Right lobe of liver (tissue), 4 donors: ENCODE data around the gene AURKAIP1.

ENCODE experiments used
- POLR2A ChIP-seq: fragments of 450-650 bp; IDR thresholded peaks from one replicate; pipeline ENCODE4 v1.6.1; 2017; ENCODE audit warnings: antibody characterized with exemption, mild to moderate bottlenecking
- TF ChIP-seq, protein P1 (sequence below), 4 donors: fragments of 200-600 bp in 3 of 4; fragments of 450-650 bp in 1 of 4; IDR thresholded peaks; one replicate each; pipeline versions ENCODE4 v1.5.1 to v1.8.0; 2016 to 2022; ENCODE audit warnings: antibody characterized with exemption in 4 of 4, mild to moderate bottlenecking in 2 of 4
- donor health status: DM: no; HTN: no; CAD: no.
- donor health status: DM: no; HTN: no; CAD: no.
- donor health status: DM: no; HTN: yes; CAD: no.

- TF ChIP-seq, protein P1, sequence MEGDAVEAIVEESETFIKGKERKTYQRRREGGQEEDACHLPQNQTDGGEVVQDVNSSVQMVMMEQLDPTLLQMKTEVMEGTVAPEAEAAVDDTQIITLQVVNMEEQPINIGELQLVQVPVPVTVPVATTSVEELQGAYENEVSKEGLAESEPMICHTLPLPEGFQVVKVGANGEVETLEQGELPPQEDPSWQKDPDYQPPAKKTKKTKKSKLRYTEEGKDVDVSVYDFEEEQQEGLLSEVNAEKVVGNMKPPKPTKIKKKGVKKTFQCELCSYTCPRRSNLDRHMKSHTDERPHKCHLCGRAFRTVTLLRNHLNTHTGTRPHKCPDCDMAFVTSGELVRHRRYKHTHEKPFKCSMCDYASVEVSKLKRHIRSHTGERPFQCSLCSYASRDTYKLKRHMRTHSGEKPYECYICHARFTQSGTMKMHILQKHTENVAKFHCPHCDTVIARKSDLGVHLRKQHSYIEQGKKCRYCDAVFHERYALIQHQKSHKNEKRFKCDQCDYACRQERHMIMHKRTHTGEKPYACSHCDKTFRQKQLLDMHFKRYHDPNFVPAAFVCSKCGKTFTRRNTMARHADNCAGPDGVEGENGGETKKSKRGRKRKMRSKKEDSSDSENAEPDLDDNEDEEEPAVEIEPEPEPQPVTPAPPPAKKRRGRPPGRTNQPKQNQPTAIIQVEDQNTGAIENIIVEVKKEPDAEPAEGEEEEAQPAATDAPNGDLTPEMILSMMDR (IDR thresholded peaks at IDR 0.05), result no peak
- TF ChIP-seq POLR2A, result no peak
Observed at GRCh38 chr1:1364266-1364665, 10.7 kb downstream of the AURKAIP1 start.
